Suppressor macrophage treated with lipopolysaccharide for 4 hours (primary cell): ENCODE results near the gene TRIOBP.
A peak's percentile ranks its signal among the peaks of the same experiment; 100 is the strongest.
"Not testable (repeated sequence)": the region's sequence is repeated elsewhere in the genome, so short reads cannot be mapped to it uniquely, and the experiment has no call there.

Experiments used
- DNase-seq: peaks from one replicate; pipeline ENCODE4 v3.0.0-alpha.2; 2020

TRIOBP gene

GRCh38 chr22:37696260-37696656 lies 590 bp upstream of the TRIOBP start:
- not testable (repeated sequence) for DNase-seq

DNA sequence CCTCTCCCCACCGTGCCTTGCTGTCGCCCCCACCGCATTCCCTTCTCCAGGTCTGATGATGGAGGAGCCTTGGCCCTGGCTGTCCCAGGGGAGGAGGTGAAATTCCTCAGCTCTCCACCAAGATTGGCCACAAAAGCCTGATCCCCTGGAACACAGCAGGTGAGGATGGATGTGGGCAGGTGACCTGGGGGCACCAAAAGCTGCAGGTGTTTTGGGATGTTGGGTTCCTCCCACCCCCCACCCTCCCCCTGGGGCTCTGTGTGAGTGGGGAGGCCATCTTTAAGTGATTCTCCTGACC lies 639 bp downstream of the TRIOBP start:
- DNase-seq, result no peak

- DNase-seq, result peak; percentile 73
These were observed 4.4 kb downstream of the TRIOBP start for GRCh38 chr22:37701141-37701786.

DNA sequence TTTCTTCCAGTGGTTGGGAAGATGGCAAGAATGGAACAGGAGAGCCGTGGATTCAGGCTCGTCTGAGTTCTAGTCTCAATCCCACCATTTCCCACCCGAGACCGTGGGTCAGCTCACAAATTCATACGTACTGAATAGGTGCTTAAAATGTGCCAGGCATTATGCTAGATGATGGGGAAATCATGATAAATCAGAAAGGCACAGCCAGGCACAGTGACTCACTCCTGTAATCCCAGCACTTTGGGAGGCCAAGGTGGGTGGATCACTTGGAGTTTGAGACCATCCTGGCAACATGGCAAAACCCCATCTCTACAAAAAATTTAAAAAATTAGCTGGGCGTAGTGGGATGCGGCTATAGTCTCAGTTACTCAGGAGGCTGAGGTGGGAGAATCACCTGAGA lies 7.1 kb downstream of the TRIOBP start:
- DNase-seq, result no peak

DNA sequence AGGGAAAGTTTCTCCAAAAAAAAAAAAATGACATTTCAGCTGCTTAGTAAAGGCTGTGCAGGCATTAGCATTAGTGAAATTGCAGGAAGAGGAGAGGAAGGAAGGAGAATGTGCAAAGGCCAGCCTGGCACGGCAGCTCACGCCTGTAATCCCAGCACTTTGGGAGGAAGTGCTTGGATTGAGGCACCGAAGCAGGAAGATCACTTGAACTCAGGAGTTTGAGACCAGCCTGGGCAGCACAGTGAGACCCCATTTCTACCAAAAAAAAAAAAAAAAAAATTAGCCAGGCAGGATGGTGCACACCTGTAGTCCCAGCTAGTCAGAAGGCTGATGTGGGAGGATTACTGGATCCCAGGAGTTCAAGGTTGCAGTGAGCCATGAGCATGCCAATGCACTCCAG lies 7.8 kb downstream of the TRIOBP start:
- no peak for DNase-seq

DNA sequence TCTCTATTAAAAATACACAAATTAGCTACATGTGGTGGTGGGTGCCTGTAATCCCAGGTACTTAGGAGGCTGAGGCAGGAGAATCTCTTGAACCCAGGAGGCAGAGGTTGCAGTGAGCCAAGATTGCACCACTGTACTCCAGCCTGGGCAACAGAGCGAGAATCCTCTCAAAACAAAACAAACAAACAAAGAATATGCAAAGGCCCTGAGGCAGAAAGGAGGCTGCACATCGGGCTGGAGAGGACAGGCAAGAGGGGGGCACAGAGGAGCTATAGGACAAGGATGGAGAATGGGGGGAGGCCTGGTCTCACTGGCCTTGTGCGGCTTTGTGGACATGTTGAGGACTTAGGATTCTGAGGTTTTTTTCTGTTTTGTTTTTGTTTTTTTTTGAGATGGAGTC lies 8.4 kb downstream of the TRIOBP start:
- DNase-seq, result no peak

DNA sequence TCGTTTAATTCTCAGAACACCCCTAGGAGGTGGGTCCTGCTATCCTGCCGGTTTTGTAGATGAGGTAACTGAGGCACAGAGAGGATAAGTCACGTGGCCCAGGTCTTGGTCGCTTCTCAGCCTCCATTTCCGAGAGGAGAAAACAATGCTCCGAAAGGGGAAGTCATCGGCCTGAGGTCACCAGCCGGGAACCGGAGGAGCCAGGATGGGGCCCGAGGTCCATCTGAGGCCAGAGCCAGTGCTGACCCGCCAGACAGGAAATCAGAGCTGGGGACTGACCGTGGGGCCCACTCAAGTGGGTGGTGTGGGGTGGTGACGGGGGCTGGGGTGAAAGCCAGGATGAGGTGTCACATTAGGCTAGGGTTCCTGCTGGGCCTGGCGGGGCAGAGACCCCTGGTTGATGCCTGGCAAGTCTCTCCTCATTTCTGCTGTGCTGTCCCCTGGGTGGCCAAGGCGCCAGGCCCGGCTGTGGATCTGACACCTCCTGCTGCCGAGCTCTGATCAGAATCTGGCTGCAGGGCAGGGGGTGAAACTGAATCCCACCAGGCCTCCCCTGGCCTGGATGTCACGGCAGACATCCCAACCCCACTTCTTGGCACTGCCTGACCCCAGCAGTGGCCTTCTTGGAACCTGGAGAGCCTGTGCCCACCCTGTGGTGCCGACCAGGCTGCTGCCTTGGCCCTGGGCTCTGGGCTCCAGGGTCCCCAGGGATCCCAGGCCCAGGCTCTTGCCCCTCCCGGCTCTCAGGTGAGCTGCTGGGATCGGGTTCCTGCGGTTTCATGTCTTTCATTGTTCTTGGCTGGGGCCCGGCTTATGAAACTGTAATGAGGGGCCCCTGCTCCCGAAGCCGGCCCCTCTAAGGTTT lies 12.0 kb downstream of the TRIOBP start:
- DNase-seq, result peak; percentile 65

GRCh38 chr22:37709445-37709765 lies 12.6 kb downstream of the TRIOBP start:
- no peak for DNase-seq

- DNase-seq, result no peak
These were observed 13.8 kb downstream of the TRIOBP start for GRCh38 chr22:37710675-37711074.

DNA sequence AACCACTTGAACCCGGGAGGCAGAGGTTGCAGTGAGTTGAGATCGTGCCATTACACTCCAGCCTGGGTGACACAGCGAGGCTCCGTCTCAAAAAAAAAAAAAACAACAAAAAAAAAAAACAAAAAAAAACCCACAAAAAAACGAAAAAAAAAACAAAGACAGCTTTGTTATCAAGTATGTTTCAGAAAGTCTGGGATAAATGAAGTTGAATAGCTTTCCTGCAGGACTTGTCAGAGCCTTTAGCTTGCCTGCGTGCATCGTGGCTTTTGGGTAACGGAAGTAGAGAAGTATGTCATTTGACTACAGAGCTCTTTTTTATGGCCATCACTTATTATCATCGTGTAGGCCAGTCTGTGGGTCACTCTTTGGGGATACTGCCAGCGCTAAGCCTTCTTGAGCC lies 14.6 kb downstream of the TRIOBP start:
- DNase-seq, result no peak

DNA sequence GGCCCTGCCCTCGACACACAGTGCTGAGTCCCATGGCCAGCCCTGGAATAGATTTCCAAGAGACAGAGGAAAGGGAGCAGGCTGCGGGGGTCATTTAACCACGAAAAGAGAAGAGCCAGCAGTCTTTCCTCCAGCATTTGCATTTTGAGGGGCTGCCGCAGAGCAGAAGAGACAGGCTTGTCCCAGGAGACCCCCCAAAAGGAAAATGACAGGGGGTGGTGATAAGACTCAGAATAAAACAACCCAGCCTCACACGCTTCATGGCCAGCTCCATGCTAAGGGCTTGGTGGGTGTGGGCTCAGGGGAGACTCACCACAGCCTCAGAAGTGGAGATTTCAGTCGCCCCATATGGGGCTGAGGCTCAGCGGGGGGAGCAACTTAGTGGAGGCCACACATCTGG lies 16.9 kb downstream of the TRIOBP start:
- no peak for DNase-seq

DNA sequence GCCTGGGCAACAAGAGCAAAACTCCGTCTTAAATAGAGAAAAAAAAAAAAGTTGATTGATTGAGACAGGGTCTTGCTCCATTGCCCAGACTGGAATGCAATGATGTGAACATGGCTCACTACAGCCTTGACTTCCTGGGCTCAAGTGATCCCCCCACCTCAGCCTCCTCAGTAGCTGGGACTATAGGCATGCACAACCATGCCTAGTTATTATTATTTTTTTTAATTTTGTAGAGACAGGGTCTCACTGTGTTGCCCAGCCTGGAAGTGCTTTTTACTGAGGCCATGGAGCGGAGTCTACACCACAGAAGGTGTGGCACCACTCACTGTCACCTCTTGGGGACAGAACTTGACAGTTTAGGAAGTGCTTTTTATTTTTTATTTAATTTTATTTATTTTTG lies 17.8 kb downstream of the TRIOBP start:
- DNase-seq, result no peak

- no peak for DNase-seq
These were observed 18.9 kb downstream of the TRIOBP start for GRCh38 chr22:37715760-37716159.

GRCh38 chr22:37716708-37717107 lies 19.9 kb downstream of the TRIOBP start:
- DNase-seq, result no peak

- DNase-seq, result not testable (repeated sequence)
These were observed 20.4 kb downstream of the TRIOBP start for GRCh38 chr22:37717235-37717634.

DNA sequence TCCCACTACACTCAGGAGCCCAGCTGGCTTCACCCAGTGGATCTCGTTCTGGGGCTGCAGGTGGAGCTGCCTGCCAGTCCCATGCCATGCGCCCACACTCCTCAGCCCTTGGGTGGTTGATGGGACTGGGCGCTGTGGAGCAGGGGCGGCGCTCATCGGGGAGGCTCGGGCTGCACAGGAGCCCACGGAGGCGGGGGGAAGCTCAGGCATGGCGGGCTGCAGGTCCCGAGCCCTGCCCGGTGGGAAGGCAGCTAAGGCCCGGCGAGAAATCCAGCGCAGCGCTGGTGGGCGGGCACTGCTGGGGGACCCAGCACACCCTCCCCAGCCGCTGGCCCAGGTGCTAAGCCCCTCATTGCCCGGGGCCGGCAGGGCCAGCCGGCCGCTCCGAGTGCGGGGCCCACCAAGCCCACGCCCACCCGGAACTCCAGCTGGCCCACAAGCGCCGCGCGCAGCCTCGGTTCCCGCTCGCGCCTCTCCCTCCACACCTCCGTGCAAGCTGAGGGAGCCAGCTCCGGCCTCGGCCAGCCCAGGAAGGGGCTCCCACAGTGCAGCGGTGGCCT lies 21.0 kb downstream of the TRIOBP start:
- not testable (repeated sequence) for DNase-seq

DNA sequence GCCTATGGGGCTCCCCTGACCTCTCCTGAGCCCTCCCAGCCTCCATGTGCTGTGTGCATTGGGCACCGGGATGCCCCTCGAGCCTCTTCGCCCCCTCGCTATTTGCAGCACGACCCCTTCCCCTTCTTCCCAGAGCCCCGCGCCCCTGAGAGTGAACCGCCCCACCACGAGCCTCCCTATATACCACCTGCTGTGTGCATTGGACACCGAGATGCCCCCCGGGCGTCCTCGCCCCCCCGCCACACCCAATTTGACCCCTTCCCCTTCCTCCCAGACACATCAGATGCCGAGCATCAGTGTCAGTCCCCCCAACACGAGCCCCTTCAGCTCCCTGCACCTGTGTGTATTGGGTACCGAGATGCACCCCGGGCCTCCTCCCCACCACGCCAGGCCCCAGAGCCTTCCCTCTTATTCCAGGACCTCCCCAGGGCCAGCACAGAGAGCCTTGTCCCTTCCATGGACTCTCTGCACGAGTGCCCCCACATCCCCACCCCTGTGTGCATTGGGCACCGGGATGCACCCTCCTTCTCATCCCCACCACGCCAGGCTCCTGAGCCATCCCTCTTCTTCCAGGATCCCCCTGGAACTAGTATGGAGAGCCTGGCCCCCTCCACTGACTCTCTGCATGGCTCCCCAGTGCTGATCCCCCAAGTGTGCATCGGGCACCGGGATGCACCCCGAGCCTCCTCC lies 28.8 kb downstream of the TRIOBP start:
- DNase-seq, result no peak

DNA sequence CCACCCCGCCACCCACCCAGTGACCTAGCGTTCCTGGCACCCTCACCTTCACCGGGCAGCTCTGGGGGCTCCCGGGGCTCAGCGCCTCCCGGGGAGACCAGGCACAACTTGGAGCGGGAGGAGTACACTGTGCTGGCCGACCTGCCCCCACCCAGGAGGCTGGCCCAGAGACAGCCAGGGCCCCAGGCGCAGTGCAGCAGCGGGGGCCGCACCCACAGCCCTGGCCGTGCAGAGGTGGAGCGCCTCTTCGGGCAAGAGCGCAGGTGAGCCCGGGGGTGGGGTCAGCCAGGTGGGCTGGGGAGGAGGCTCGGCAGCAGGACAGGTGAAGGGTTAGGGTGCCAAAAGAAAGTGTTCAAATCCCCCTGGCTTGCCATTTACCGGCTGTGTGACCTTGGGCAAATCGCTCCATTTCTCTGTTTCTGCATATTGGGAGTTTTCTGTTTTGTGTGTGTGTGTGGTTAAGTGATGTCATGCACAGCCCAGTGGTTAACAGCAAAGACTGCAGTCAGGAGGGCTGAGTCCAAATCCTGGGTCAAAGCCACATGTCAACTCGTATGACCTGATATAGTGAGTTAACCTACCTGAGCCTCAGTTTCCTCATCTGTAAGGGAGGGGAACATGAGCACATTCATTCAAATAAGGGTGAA lies 29.5 kb downstream of the TRIOBP start:
- DNase-seq, result peak; percentile 57

DNA sequence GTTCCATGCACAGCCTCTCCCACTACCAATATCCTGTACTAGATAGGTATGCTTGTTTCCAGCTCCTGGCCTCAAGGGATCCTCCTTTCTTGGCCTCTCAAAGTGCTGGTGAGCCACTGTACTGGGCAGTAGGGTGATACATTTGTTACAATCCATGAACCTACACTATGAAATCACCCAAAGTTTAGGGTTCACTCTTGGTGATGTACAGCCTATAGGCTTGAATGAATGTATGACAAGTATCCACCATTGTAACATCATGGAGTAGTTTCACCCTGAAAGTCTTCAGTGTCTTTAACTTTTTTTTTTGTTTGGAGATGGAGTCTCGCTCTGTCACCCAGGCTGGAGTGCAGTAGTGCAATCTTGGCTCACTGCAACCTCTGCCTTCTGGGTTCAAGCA lies 31.8 kb downstream of the TRIOBP start:
- DNase-seq, result no peak

DNA sequence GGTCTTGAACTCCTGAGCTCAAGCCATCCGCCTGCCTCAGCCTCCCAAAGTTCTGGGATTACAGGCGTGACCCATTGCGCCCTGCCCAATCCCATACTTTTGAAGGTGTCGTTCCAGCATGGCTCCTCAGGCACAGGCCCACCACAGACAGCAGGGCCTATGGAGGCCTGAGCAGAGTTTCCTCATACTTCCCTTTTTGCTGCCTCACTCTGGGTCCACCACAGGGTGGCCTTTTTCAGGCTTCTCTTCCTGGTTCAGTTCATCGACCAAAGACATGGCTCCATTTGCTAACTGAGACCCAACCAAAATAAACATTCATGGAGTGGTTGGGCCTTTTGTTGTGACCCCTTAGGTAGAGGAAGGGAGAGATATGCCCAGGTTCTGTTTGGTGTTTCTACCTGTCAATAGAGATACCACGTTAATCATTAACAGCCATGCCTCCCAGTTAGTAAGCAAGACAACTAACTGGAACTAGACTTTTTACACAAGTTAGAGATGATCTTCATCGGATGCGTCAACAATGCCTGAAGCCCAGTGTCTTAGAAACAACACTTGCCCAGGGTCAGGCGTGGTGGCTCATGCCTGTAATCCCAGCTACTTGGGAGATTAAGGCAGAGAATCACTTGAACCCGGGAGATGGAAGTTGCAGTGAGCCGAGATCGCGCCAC lies 35.1 kb downstream of the TRIOBP start:
- DNase-seq, result peak; percentile 60

DNA sequence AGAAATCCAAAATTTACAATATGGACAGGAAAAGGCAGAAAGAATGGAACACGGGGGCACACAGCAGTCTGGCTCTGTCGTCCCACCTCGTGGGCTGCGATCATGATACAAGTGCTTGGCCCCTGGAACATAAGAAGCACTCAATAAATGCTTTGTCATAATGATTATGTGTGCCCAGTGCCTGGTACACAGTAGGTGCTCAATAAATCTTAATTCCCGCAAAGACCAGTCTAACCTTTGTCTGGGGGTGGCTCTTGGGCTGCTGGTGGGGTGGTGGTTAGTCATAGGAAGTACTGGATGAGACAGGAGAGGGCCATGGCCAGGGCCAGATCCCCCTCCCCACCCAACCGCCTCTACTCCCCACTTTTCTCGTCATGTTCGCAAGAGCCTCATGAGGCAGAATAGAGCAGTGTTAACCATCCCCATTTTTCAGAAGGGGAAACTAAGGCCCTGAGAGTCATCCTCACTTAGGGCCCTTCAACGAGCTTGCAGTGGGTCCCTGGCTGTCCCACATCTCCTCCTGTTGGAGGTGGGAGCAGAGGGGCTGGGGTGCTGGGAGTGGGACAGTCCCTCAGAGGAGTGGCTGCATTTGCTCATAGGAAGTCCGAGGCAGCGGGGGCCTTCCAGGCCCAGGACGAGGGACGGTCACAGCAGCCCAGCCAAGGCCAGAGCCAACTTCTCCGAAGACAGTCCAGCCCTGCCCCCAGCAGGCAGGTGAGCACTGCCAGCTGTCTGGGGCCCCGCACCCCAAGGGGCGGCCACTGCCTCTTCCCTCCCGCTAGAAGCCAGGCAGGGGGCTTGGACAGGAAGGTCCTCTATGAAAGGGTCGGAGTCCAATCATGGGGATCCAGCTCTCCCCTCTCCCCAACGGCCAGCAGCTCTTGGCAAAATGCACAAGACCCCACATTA lies 36.1 kb downstream of the TRIOBP start:
- no peak for DNase-seq
